ENCODE data around the gene ASTL. TPM values are rescaled to one million over a fixed set of nuclear protein-coding genes. Genes with fewer than 3 reads are reported as not detected.

The ASTL gene
- total RNA-seq, 1 donor from 2014 or later, result not detected

DNA sequence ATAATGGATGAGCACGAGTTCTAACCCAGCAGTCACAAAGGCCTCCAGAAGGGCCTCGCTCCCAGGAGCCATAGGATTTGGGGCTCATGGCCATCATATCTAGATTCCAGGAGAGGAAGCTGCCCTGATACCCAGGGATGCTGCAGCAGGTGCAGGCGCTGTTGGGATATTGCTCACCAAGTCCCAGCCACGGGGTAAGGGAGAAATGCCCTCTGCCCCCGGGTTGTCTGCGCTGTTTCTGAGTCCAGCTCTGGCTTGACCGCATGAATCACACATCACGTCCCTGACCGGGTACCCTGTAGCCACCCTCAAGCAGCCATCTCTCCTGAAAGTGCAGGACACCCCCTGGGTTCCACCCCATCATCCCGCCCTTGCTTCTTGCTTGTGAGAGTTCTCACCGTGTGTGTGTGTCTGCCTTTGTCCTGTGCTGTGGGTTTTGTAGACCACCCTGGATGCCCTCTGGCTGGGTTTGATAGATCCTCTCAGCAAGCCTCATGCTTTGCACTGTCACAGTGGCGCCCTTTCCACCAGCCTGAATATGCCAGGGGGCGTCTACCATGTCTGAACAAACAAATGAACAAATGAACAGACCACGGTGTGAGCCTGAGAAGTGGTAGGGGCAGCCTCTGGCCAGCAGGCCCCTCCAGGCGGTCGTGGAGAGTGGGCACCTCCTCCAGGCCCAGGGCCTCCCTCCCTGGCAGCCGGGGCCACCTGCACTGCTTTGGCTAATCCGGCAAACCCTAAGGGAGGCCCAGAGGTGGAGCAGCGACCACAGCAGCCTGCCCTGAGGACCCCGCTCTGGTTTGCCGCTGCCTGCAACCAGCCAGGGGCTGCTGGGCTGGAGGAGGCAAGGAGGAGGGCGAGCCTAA lies 54.1 kb downstream of the ASTL start:
- Histone ChIP-seq H3K4me1 (no peaks in the 10 kb centered on the region), H3K36me3 (no peaks in the 10 kb centered on the region), H3K9me3 (no peaks in the 10 kb centered on the region), H3K4me3 (no peak overlapping the region), H3K27me3 (no peaks in the 10 kb centered on the region), H3K27ac (no peak overlapping the region)
- ATAC-seq (no peak), DNase-seq (peak; percentile 47)
- TF ChIP-seq, protein P1, sequence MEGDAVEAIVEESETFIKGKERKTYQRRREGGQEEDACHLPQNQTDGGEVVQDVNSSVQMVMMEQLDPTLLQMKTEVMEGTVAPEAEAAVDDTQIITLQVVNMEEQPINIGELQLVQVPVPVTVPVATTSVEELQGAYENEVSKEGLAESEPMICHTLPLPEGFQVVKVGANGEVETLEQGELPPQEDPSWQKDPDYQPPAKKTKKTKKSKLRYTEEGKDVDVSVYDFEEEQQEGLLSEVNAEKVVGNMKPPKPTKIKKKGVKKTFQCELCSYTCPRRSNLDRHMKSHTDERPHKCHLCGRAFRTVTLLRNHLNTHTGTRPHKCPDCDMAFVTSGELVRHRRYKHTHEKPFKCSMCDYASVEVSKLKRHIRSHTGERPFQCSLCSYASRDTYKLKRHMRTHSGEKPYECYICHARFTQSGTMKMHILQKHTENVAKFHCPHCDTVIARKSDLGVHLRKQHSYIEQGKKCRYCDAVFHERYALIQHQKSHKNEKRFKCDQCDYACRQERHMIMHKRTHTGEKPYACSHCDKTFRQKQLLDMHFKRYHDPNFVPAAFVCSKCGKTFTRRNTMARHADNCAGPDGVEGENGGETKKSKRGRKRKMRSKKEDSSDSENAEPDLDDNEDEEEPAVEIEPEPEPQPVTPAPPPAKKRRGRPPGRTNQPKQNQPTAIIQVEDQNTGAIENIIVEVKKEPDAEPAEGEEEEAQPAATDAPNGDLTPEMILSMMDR (IDR thresholded peaks at IDR 0.05), result no peak
- intact Hi-C loops (cut with DNase I), result no loop called here

DNA sequence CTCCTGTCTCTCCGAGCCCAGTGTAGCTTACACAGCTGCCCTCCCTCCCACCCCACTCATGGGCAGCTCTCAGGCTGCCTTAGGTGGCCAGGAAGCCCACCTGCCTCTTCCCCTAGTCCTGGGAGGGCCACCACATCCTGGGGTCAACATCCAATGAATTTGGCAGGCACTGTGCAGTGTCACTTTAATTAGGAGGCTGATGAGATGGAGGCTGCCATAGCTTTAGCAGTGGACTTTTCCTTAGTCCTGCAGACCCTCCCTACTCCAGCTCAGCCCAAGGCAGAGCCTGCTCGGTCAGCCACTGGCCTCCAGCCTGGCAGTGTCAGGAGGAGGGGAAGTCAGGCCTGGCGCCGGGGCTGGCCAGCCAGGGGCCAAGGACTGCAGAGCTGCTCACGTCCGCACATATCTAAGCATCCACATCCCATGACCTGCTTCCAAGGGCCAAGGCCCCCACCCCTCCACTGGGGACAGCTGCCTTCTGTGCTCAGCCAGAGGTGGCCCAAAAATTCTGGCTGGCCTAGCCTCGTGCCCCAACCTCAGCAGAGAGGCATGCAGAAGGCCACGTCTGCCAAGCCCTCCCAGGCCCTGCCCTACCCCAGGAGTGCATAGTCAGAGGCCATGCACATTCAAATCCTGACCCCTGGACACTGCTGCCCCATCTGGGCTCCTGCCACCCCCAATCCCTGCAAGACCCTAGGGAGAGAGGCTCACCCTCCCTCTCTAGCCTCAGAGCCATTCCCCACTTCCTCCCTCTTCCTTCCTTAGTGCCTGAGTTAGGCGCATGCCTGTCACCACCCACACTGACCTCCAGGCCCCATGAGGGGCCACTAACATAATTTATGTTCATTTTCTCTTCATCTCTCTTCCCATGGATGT lies 55.0 kb downstream of the ASTL start:
- intact Hi-C loops (cut with DNase I), result no loop called here
- no peaks in the 10 kb centered on the region for H3K36me3 ChIP-seq
- no peaks in the 10 kb centered on the region for H3K27me3 ChIP-seq
- TF ChIP-seq, protein P1 (IDR thresholded peaks at IDR 0.05), result no peak
- H3K9me3 ChIP-seq, result no peaks in the 10 kb centered on the region
- H3K27ac ChIP-seq, result no peak overlapping the region
- H3K4me3 ChIP-seq, result no peak overlapping the region
- DNase-seq, result peak; percentile 53
- H3K4me1 ChIP-seq, result no peaks in the 10 kb centered on the region
- peak; percentile 26 for ATAC-seq

DNA sequence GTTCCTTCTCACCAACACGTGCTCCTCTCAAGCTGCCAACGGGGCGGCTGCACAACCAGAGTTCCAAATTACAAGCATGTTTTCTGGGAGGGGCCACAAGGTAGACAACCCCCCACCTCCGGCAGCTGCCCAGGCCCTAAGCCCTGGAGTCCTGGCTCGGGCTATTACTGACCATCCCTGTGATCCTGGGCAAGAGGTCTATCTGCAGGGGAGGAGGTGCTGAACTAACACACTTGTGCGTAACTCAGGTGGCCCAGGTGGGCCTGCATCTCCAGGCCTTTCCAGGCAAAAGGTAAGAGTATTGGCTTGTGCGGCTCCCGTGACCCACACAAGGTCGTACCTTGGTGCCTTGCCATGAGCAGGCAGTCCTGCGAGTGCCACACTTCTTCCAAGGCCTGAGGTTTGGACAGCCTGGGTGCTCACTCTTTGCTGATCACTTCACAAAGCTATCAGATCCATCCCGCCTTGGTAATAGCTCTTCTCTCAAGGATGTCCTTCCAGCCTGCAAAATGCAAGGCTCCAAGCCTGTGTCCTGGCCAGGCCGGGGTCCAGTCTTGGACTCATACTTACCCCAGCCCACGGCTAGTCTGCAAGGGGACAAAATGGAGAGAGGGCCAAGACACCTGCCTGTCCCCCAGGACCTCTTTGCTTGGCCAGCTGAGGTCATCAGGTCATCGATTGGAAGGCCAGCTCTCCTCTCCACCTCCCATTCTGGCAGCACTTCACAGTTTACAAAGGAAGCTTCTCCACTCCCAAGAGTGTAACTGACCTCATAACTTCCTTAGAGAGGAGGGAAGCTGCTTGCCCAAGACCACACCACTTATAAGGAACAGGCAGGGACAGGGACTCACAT lies 55.9 kb downstream of the ASTL start:
- no peak overlapping the region for H3K27ac ChIP-seq
- H3K4me3 ChIP-seq, result no peak overlapping the region
- TF ChIP-seq, protein P1 (IDR thresholded peaks at IDR 0.05), result no peak
- intact Hi-C loops (cut with DNase I), result no loop called here
- no peaks in the 10 kb centered on the region for H3K36me3 ChIP-seq
- DNase-seq (peak; percentile 47), ATAC-seq (peak; percentile 84)
- H3K4me1 ChIP-seq, result no peaks in the 10 kb centered on the region
- no peaks in the 10 kb centered on the region for H3K9me3 ChIP-seq
- no peaks in the 10 kb centered on the region for H3K27me3 ChIP-seq

DNA sequence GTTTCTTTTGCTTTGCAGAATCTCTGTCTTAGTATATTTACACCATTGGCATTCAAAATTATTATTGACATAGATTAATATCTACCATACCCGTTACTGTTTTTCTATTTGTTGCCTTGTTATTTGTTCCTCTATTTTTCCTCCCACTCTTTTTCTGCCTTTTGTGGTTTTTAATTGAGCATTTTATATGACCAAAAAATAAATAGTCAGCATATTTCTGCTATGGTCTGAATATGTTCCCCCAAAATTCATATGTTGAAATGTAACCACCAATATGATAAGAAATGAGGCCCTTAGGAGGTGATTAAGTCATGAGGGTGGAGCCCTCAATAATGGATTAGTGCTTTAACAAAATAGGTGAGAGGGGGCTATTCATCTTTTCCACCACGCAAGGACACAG lies 57.3 kb downstream of the ASTL start:
- Histone ChIP-seq H3K27ac (no peak overlapping the region), H3K4me1 (no peaks in the 10 kb centered on the region), H3K9me3 (no peaks in the 10 kb centered on the region), H3K27me3 (no peaks in the 10 kb centered on the region), H3K36me3 (no peaks in the 10 kb centered on the region), H3K4me3 (no peak overlapping the region)
- ATAC-seq (no peak), DNase-seq (no peak)
- intact Hi-C loops (cut with DNase I), result no loop called here
- TF ChIP-seq, protein P1 (IDR thresholded peaks at IDR 0.05), result no peak

DNA sequence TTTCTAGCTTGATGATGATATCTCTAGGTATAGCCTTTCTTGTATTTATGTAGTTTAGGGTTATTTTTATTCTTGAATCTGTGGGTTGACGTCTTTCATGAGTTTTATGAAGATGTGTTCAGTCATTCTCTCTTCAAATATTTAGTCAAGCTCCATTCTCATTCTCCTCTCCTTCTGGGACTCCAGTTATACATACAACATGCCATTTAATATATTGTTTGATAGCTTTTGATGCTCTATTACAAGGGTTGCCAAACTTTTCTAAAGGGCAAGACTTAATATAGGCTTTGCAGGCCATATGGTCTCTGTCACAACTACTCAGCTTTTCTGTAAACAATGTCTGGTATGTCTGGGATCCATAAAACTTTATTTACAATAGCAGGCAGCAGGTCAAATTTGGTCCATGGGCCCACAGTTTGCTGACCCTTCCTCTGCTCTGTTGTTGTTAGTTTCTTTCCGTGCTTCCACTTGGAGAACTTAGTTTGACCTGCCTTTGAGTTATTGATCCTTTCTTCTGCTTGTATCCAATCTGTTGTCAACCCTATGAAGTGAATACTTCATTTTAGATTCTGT lies 63.0 kb downstream of the ASTL start:
- DNase-seq (no peak), ATAC-seq (no peak)
- no peak overlapping the region for H3K4me3 ChIP-seq
- H3K27ac ChIP-seq, result no peak overlapping the region
- no peaks in the 10 kb centered on the region for H3K9me3 ChIP-seq
- TF ChIP-seq, protein P1 (IDR thresholded peaks at IDR 0.05), result no peak
- H3K36me3 ChIP-seq, result no peaks in the 10 kb centered on the region
- no peaks in the 10 kb centered on the region for H3K4me1 ChIP-seq
- no peaks in the 10 kb centered on the region for H3K27me3 ChIP-seq
- intact Hi-C loops (cut with DNase I), result no loop called here
